ENCODE results near the gene PHKG2.
A peak's percentile ranks its signal among the peaks of the same experiment; 100 is the strongest.
"Not testable (repeated sequence)": the region's sequence is repeated elsewhere in the genome, so short reads cannot be mapped to it uniquely, and the experiment has no call there.

Gene PHKG2, protein sequence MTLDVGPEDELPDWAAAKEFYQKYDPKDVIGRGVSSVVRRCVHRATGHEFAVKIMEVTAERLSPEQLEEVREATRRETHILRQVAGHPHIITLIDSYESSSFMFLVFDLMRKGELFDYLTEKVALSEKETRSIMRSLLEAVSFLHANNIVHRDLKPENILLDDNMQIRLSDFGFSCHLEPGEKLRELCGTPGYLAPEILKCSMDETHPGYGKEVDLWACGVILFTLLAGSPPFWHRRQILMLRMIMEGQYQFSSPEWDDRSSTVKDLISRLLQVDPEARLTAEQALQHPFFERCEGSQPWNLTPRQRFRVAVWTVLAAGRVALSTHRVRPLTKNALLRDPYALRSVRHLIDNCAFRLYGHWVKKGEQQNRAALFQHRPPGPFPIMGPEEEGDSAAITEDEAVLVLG

DNA sequence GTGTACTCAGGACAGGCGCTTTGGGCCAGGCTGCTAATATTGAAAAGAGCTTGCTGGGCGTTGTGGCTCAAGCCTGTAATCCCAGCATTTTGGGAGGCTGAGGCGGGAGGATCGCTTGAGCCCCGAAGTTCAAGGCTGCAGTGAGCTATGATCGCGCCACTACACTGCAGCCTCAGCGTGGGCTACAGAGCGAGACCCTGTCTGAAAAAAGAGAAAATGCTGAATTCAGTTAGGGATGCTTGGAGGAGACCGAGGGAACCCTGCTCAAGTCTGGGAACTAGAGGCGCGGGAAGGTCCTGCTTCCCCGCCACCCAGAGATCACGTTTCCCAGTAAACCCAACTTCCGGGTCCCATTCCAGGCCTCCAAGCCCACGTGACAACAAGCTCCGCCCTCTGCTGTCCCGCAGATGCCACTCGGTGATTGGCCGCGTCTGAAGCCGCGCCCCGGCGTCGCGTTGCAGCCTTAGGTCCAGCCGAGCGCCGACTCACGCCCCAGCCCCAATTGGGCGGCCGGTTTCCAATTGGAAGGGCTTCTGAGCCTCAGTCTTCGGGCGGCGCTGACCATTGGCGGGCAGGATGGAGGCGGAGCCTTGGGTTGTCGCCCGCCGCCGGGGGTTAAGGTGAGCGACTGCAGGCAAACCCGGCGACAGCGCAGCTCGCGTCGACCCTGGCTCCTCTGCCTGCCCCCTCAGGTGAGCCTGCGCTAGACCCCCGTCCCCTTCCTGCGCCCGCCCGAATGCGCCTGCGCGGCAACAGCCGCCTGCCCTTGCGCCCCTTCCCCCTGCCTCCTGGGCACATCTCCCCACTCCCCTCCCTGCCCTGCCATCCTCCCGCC lies at the start of gene PHKG2:
PHKG2 (plus strand) TSS at position 627 of the 835 bp plus-strand sequence. CDS start 396 bp downstream, outside the sequence.
- DNase-seq (ENCODE audit: low read depth in 1 of 2, low spot score in 1 of 2): peak; percentile 91 to 99
- in situ Hi-C loops (cut with HindIII; ENCODE audit: low pct_unique_long_range_greater_than_20kb, low sequenced_read_pairs): no loop called here
- no peak for TF ChIP-seq JUND (IDR thresholded peaks at IDR 0.05; ENCODE audit: low read depth)

GRCh38 chr16:30698816-30699614 lies 49.2 kb upstream of the PHKG2 start, which contains the start of gene SRCAP:
SRCAP (plus strand) TSS chr16:30699171; CDS start chr16:30700825, 1,654 bp downstream.
- TF ChIP-seq JUND (IDR thresholded peaks at IDR 0.05; ENCODE audit: low read depth): no peak
- in situ Hi-C loops (cut with HindIII; ENCODE audit: low pct_unique_long_range_greater_than_20kb, low sequenced_read_pairs): no loop called here
- peak; percentile 85 to 88 for DNase-seq (ENCODE audit: low read depth in 1 of 2, low spot score in 1 of 2)

- in situ Hi-C loops (cut with HindIII; ENCODE audit: low pct_unique_long_range_greater_than_20kb, low sequenced_read_pairs): no loop called here
- TF ChIP-seq JUND (IDR thresholded peaks at IDR 0.05; ENCODE audit: low read depth): no peak
- no peak for DNase-seq (ENCODE audit: low read depth in 1 of 2, low spot score in 1 of 2)
These were observed 48.6 kb upstream of the PHKG2 start for GRCh38 chr16:30699615-30700099.

- DNase-seq (ENCODE audit: low read depth in 1 of 2, low spot score in 1 of 2): no peak
- in situ Hi-C loops (cut with HindIII; ENCODE audit: low pct_unique_long_range_greater_than_20kb, low sequenced_read_pairs): no loop called here
These were observed 47.7 kb upstream of the PHKG2 start for GRCh38 chr16:30700491-30700890.

GRCh38 chr16:30700971-30701370 lies 47.3 kb upstream of the PHKG2 start:
- DNase-seq (ENCODE audit: low read depth in 1 of 2, low spot score in 1 of 2): no peak
- TF ChIP-seq JUND (IDR thresholded peaks at IDR 0.05; ENCODE audit: low read depth): no peak
- in situ Hi-C loops (cut with HindIII; ENCODE audit: low pct_unique_long_range_greater_than_20kb, low sequenced_read_pairs): no loop called here

More at GRCh38 chr16:30700491-30700890, 47.7 kb upstream of the PHKG2 start:
- TF ChIP-seq JUND (IDR thresholded peaks at IDR 0.05; ENCODE audit: low read depth): no peak

DNA sequence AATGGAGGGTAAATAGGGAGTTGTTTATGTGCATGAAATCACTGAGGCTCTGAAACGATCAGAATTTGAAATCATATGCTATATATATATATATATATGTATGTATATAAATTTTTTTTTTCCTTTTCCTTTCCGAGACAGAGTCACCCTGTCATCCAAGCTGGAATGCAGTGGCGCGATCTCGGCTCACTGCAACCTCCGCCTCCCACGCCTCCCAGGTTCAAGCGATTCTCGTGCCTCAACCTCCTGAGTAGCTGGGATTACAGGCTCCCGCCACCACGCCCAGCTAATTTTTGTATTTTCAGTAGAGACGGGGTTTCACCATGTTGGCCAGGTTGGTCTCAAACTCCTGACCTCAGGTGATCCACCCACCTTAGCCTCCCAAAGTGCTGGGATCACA lies 45.2 kb upstream of the PHKG2 start:
- DNase-seq (ENCODE audit: low read depth in 1 of 2, low spot score in 1 of 2); in situ Hi-C loops (cut with HindIII; ENCODE audit: low pct_unique_long_range_greater_than_20kb, low sequenced_read_pairs): not testable (repeated sequence)

GRCh38 chr16:30703971-30704370 lies 44.3 kb upstream of the PHKG2 start:
- DNase-seq (ENCODE audit: low read depth in 1 of 2, low spot score in 1 of 2): no peak
- no peak for TF ChIP-seq JUND (IDR thresholded peaks at IDR 0.05; ENCODE audit: low read depth)

DNA sequence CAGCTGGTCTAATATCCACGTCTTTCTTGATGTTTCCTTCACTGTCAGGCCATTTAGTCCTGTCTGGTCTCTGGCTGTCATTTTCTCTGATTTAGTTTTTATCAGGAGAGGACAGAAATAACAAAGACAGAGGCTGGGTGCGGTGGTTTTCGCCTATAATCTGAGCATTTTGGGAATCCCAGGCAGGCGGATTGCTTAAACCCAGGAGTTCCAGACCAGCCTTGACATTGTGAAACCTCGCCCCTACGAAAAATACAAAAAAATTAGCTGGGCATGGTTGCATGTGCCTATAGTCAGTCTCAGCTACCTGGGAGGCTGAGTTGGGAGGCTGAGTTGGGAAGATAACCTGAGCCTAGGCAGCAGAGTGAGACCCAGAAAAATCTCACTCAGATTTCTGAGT lies 42.2 kb upstream of the PHKG2 start:
- in situ Hi-C loops (cut with HindIII; ENCODE audit: low pct_unique_long_range_greater_than_20kb, low sequenced_read_pairs): no loop called here
- no peak for DNase-seq (ENCODE audit: low read depth in 1 of 2, low spot score in 1 of 2)
- TF ChIP-seq JUND (IDR thresholded peaks at IDR 0.05; ENCODE audit: low read depth): no peak

More at GRCh38 chr16:30703971-30704370, 44.3 kb upstream of the PHKG2 start:
- in situ Hi-C loops (cut with HindIII; ENCODE audit: low pct_unique_long_range_greater_than_20kb, low sequenced_read_pairs): no loop called here

- no peak for DNase-seq (ENCODE audit: low read depth in 1 of 2, low spot score in 1 of 2)
- in situ Hi-C loops (cut with HindIII; ENCODE audit: low pct_unique_long_range_greater_than_20kb, low sequenced_read_pairs): no loop called here
- no peak for TF ChIP-seq JUND (IDR thresholded peaks at IDR 0.05; ENCODE audit: low read depth)
These were observed 37.3 kb upstream of the PHKG2 start for GRCh38 chr16:30710971-30711370.

GRCh38 chr16:30711712-30712111 lies 36.5 kb upstream of the PHKG2 start:
- no peak for DNase-seq (ENCODE audit: low read depth in 1 of 2, low spot score in 1 of 2)
- in situ Hi-C loops (cut with HindIII; ENCODE audit: low pct_unique_long_range_greater_than_20kb, low sequenced_read_pairs): no loop called here

GRCh38 chr16:30715750-30716445 lies 32.3 kb upstream of the PHKG2 start:
- no peak for TF ChIP-seq JUND (IDR thresholded peaks at IDR 0.05; ENCODE audit: low read depth)
- in situ Hi-C loops (cut with HindIII; ENCODE audit: low pct_unique_long_range_greater_than_20kb, low sequenced_read_pairs): no loop called here
- no peak for DNase-seq (ENCODE audit: low read depth in 1 of 2, low spot score in 1 of 2)

More at GRCh38 chr16:30711712-30712111, 36.5 kb upstream of the PHKG2 start:
- TF ChIP-seq JUND (IDR thresholded peaks at IDR 0.05; ENCODE audit: low read depth): no peak
